Liver (tissue), 9 donors: Measurements from ENCODE around the gene SIPA1L3. TPM values are rescaled to one million over a fixed set of nuclear protein-coding genes. Genes with fewer than 3 reads are reported as not detected.

Experiments
- DNase-seq: peaks from one replicate; pipeline ENCODE4 v3.0.0-alpha.2; 2017; ENCODE audit warnings: low spot score
- H3K27ac ChIP-seq, 2 donors: one replicate each; pipeline ENCODE4 v1.7.0; 2013; ENCODE audit warnings: inconsistent platforms in 2 of 2, low read length in 2 of 2, control low read depth in 1 of 2, low read depth in 1 of 2, mild to moderate bottlenecking in 1 of 2
- H3K27me3 ChIP-seq, 4 donors: one replicate each; pipeline versions ENCODE4 v1.6.1 to v1.7.0; 2013; ENCODE audit warnings: low read length in 3 of 4, inconsistent platforms in 1 of 4, mild to moderate bottlenecking in 1 of 4, moderate library complexity in 1 of 4; ENCODE audit not compliant: control insufficient read depth in 4 of 4, insufficient read depth in 4 of 4
- H3K36me3 ChIP-seq, 4 donors: one replicate each; pipeline versions ENCODE4 v1.6.1 to v1.7.0; 2013; ENCODE audit warnings: low read length in 3 of 4, mild to moderate bottlenecking in 3 of 4, low read depth in 1 of 4, moderate library complexity in 1 of 4; ENCODE audit not compliant: control insufficient read depth in 4 of 4, insufficient read depth in 3 of 4
- H3K4me1 ChIP-seq, 4 donors: one replicate each; pipeline versions ENCODE4 v1.6.1 to v1.7.0; 2013; ENCODE audit warnings: low read length in 3 of 4, mild to moderate bottlenecking in 3 of 4, moderate library complexity in 1 of 4; ENCODE audit not compliant: control insufficient read depth in 4 of 4, insufficient read depth in 4 of 4
- H3K4me3 ChIP-seq, 3 donors: one replicate each; pipeline versions ENCODE4 v1.6.1 to v1.7.0; 2013; ENCODE audit warnings: low read length in 3 of 3, control low read depth in 1 of 3, low read depth in 1 of 3, mild to moderate bottlenecking in 1 of 3
- H3K9ac ChIP-seq, 2 donors: one replicate each; pipeline ENCODE4 v1.7.0; 2013; ENCODE audit warnings: low read length in 2 of 2, mild to moderate bottlenecking in 2 of 2, moderate library complexity in 2 of 2, control low read depth in 1 of 2, low read depth in 1 of 2
- H3K9me3 ChIP-seq, 4 donors: one replicate each; pipeline versions ENCODE4 v1.6.1 to v1.7.0; 2013; ENCODE audit warnings: low read length in 3 of 4; ENCODE audit not compliant: control insufficient read depth in 4 of 4
- ATF3 ChIP-seq: IDR thresholded peaks from 2 replicates; pipeline ENCODE4 v1.6.1; 2016; ENCODE audit warnings: antibody characterized with exemption
- CTCF ChIP-seq: fragments of 150-350 bp; IDR thresholded peaks from 2 replicates; pipeline ENCODE4 v1.5.1; 2017; ENCODE audit warnings: improper control_type of control experiment, low read depth, low read length; ENCODE audit not compliant: missing input control
- EGR1 ChIP-seq, 2 donors: IDR thresholded peaks; 2 replicates each; pipeline ENCODE4 v1.6.1; 2016 to 2018; ENCODE audit warnings: antibody characterized with exemption in 2 of 2, low read depth in 2 of 2
- FOXA1 ChIP-seq: IDR thresholded peaks from 2 replicates; pipeline ENCODE4 v1.6.1; 2016; ENCODE audit warnings: antibody characterized with exemption
- FOXA2 ChIP-seq: IDR thresholded peaks from 2 replicates; pipeline ENCODE4 v1.6.1; 2016; ENCODE audit warnings: antibody characterized with exemption
- GABPA ChIP-seq, 2 donors: IDR thresholded peaks in 1 of 2; conservative IDR thresholded peaks in 1 of 2; 2 replicates each; pipeline ENCODE4 v1.6.1; 2016; ENCODE audit warnings: antibody characterized with exemption in 2 of 2, mild to moderate bottlenecking in 1 of 2, moderate library complexity in 1 of 2
- HNF4A ChIP-seq, 2 donors: conservative IDR thresholded peaks; 2 replicates each; pipeline ENCODE4 v1.6.1; 2016; ENCODE audit warnings: antibody characterized with exemption in 2 of 2, mild to moderate bottlenecking in 2 of 2
- HNF4G ChIP-seq: IDR thresholded peaks from 2 replicates; pipeline ENCODE4 v1.6.1; 2016; ENCODE audit warnings: antibody characterized with exemption
- MAX ChIP-seq: IDR thresholded peaks from 2 replicates; pipeline ENCODE4 v1.6.1; 2016; ENCODE audit warnings: antibody characterized with exemption
- NR2F2 ChIP-seq: IDR thresholded peaks from 2 replicates; pipeline ENCODE4 v1.6.1; 2016; ENCODE audit warnings: antibody characterized with exemption
- RAD21 ChIP-seq, 2 donors: IDR thresholded peaks; 2 replicates each; pipeline ENCODE4 v1.6.1; 2016; ENCODE audit warnings: antibody characterized with exemption in 2 of 2, mild to moderate bottlenecking in 2 of 2
- RXRA ChIP-seq, 2 donors: IDR thresholded peaks; 2 replicates each; pipeline ENCODE4 v1.6.1; 2017 to 2018; ENCODE audit warnings: antibody characterized with exemption in 2 of 2, mild to moderate bottlenecking in 1 of 2
- SP1 ChIP-seq: IDR thresholded peaks from 2 replicates; pipeline ENCODE4 v1.6.1; 2018; ENCODE audit warnings: antibody characterized with exemption, mild to moderate bottlenecking
- TAF1 ChIP-seq: conservative IDR thresholded peaks from 2 replicates; pipeline ENCODE4 v1.6.1; 2016; ENCODE audit warnings: antibody characterized with exemption, mild to moderate bottlenecking
- YY1 ChIP-seq: IDR thresholded peaks from 2 replicates; pipeline ENCODE4 v1.6.1; 2016; ENCODE audit warnings: antibody characterized with exemption, mild to moderate bottlenecking
- ZBTB33 ChIP-seq: IDR thresholded peaks from 2 replicates; pipeline ENCODE4 v1.6.1; 2016; ENCODE audit warnings: antibody characterized with exemption
- WGBS: extraction: QIAGEN DNeasy Blood & Tissue Kit; methylation state at CpG from one replicate; pipeline ENCODE4 v1.1.7; 2013; 5-methylcytosine and 5-hydroxymethylcytosine counted together
- polyA plus RNA-seq, 2 donors: library from polyadenylated mRNA; stranded (reverse) in 1 of 2; unstranded in 1 of 2; fragments of 200-250 nt in 1 of 2; fragments of >200 nt in 1 of 2; fragmentation: Nextera tagmentation in 1 of 2; extraction: Ambion mirVana in 1 of 2; gene quantifications; one replicate each; pipeline versions ENCODE4 v1.2.1 to v1.2.3, GENCODE V29; 2013 to 2015
- total RNA-seq, 2 donors: library from RNA; depleted of rRNA; stranded (reverse); fragments of >200 nt; gene quantifications; one replicate each; pipeline ENCODE4 v1.2.3, GENCODE V29; 2014
- donor health status: healthy.
- donor health status: healthy.
- donor health status: healthy.
- donor health status: healthy.
- donor health status: healthy.

Gene SIPA1L3
- total and polyA plus RNA-seq, 4 donors: 2.4 to 10.0 (median 4.4) TPM

GRCh38 chr19:37876032-37876431 lies 31.0 kb upstream of the SIPA1L3 start:
- no peak for DNase-seq
- TF ChIP-seq MAX (no peak), FOXA2 (no peak), FOXA1 (no peak), GABPA (IDR thresholded peaks at IDR 0.05 in 1 of 2, conservative IDR thresholded peaks at IDR 0.05 in 1 of 2) (no peak), RAD21 (IDR thresholded peaks at IDR 0.05) (no peak), HNF4A (conservative IDR thresholded peaks at IDR 0.05) (no peak)
- H3K9ac ChIP-seq: no peak overlapping the region
- H3K4me3 ChIP-seq: no peak overlapping the region
- H3K27ac ChIP-seq: no peak overlapping the region
- H3K4me1 ChIP-seq: no peaks in the 10 kb centered on the region
- H3K27me3 ChIP-seq: no peaks in the 10 kb centered on the region
- H3K9me3 ChIP-seq: peaks cover 0 to 2% (median 0%) of the 10 kb centered on the region in 4 donors
- H3K36me3 ChIP-seq: no peaks in the 10 kb centered on the region
- WGBS: 49% methylated on average over 2 of the region's 2 CpGs

- Histone ChIP-seq H3K4me1 (no peaks in the 10 kb centered on the region), H3K27ac (no peak overlapping the region), H3K36me3 (no peaks in the 10 kb centered on the region), H3K9me3 (peaks cover 0 to 2% (median 0%) of the 10 kb centered on the region in 4 donors), H3K4me3 (no peak overlapping the region), H3K27me3 (no peaks in the 10 kb centered on the region), H3K9ac (no peak overlapping the region)
- 78% methylated on average over 3 of the region's 3 CpGs for WGBS
- no peak for TF ChIP-seq HNF4A (conservative IDR thresholded peaks at IDR 0.05)
- TF ChIP-seq FOXA1: no peak
- no peak for TF ChIP-seq YY1
- DNase-seq: no peak
Measured at GRCh38 chr19:37877147-37877546, 29.9 kb upstream of the SIPA1L3 start.

GRCh38 chr19:37885392-37885791 lies 21.6 kb upstream of the SIPA1L3 start:
- no peak for DNase-seq
- H3K36me3 ChIP-seq: no peaks in the 10 kb centered on the region
- no peak overlapping the region for H3K9ac ChIP-seq
- no peaks in the 10 kb centered on the region for H3K4me1 ChIP-seq
- H3K27me3 ChIP-seq: peaks cover 0 to 9% (median 0%) of the 10 kb centered on the region in 4 donors
- H3K27ac ChIP-seq: no peak overlapping the region
- WGBS: 83% methylated on average over 1 of the region's 1 CpG
- H3K9me3 ChIP-seq: peaks cover 0 to 13% (median 5%) of the 10 kb centered on the region in 4 donors
- TF ChIP-seq HNF4G (no peak), RXRA (IDR thresholded peaks at IDR 0.05) (no peak), ATF3 (no peak)
- no peak overlapping the region for H3K4me3 ChIP-seq

- WGBS: 56% methylated on average over 1 of the region's 1 CpG
- no peak overlapping the region for H3K4me3 ChIP-seq
- TF ChIP-seq SP1 (no peak), RXRA (IDR thresholded peaks at IDR 0.05) (no peak), MAX (no peak), FOXA1 (no peak), RAD21 (IDR thresholded peaks at IDR 0.05) (no peak), NR2F2 (no peak), HNF4G (no peak), TAF1 (no peak), FOXA2 (no peak), ATF3 (no peak), CTCF (no peak), GABPA (IDR thresholded peaks at IDR 0.05 in 1 of 2, conservative IDR thresholded peaks at IDR 0.05 in 1 of 2) (no peak), HNF4A (conservative IDR thresholded peaks at IDR 0.05) (no peak), YY1 (no peak), ZBTB33 (no peak), EGR1 (IDR thresholded peaks at IDR 0.05; ENCODE audit: low read depth in 2 of 2) (no peak)
- H3K36me3 ChIP-seq: no peaks in the 10 kb centered on the region
- no peak overlapping the region for H3K9ac ChIP-seq
- peaks cover 0 to 9% (median 0%) of the 10 kb centered on the region in 4 donors for H3K27me3 ChIP-seq
- H3K27ac ChIP-seq: no peak overlapping the region
- H3K9me3 ChIP-seq: peaks cover 0 to 13% (median 5%) of the 10 kb centered on the region in 4 donors
- DNase-seq: no peak
- H3K4me1 ChIP-seq: no peaks in the 10 kb centered on the region
Measured at GRCh38 chr19:37886571-37886970, 20.4 kb upstream of the SIPA1L3 start.
